HCT116 (cell line): ENCODE data around the gene PGS1.

Experiments used
- CTCF ChIP-seq, 3 experiments: fragments of 200-600 bp in 1 of 3; sonication (generic) in 1 of 3; IDR thresholded peaks in 2 of 3; conservative IDR thresholded peaks in 1 of 3; 2 replicates each; pipeline ENCODE4 v1.5.1; 2012 to 2017; ENCODE audit warnings: low read depth in 2 of 3, low read length in 2 of 3, antibody characterized with exemption in 1 of 3, borderline replicate concordance in 1 of 3, control low read depth in 1 of 3, mild to moderate bottlenecking in 1 of 3, mixed read lengths in 1 of 3, mixed run types in 1 of 3, moderate library complexity in 1 of 3; ENCODE audit not compliant: insufficient read depth in 1 of 3
- MAX ChIP-seq: IDR thresholded peaks from 2 replicates; pipeline ENCODE4 v1.6.1; 2012
- POLR2A ChIP-seq: IDR thresholded peaks from 2 replicates; pipeline ENCODE4 v1.7.0; 2011; ENCODE audit warnings: borderline replicate concordance; ENCODE audit not compliant: insufficient read depth, insufficient read length; ENCODE audit errors: extremely low read depth
- REST ChIP-seq: IDR thresholded peaks from 2 replicates; pipeline ENCODE4 v1.6.1; 2012; ENCODE audit warnings: low read depth

GRCh38 chr17:78431692-78431958 is 53.2 kb downstream of the PGS1 start:
- TF ChIP-seq REST (no peak), CTCF (IDR thresholded peaks at IDR 0.05 in 2 of 3, conservative IDR thresholded peaks at IDR 0.05 in 1 of 3; ENCODE audit: borderline replicate concordance in 1 of 3, insufficient read depth in 1 of 3, low read depth in 2 of 3, low read length in 2 of 3) (no peak), MAX (no peak), POLR2A (no peak)
